H1 (cell line): Measurements from ENCODE around the gene S100A11. TPM values are rescaled to one million over a fixed set of nuclear protein-coding genes. Genes with fewer than 3 reads are reported as not detected.

Experiments
- CTCF ChIA-PET: fragments of 300-600 bp; sonication (Branson Sonifier 250); formaldehyde crosslinking; loops from one replicate; lab custom pipeline; 2021; ENCODE audit not compliant: partially characterized antibody; lab: Charles Lee
- POLR2A ChIA-PET: fragments of 300-600 bp; sonication (Branson Sonifier 250); formaldehyde crosslinking; loops from one replicate; lab custom pipeline; 2021; ENCODE audit warnings: inconsistent platforms; ENCODE audit not compliant: partially characterized antibody; lab: Charles Lee
- DNase-seq, 2 experiments: peaks; one replicate each; pipeline versions ENCODE4 v3.0.0 to v3.0.0-alpha.2; 2010 to 2022; ENCODE audit warnings: low spot score in 2 of 2, low read depth in 1 of 2, mixed read lengths in 1 of 2
- FAIRE-seq: peaks from 2 replicates; lab custom pipeline; 2011; peaks lifted over from hg19 to GRCh38; lab: Jason Lieb, UNC
- H2AFZ ChIP-seq: 2 replicates; pipeline ENCODE4 v1.8.1; 2012; ENCODE audit warnings: low read length, inconsistent platforms
- H2AK5ac ChIP-seq: 2 replicates; pipeline ENCODE4 v1.6.1; 2013; ENCODE audit warnings: low read depth, low read length
- H2BK120ac ChIP-seq: replicated peaks from 2 replicates; pipeline ENCODE3; 2013; ENCODE audit warnings: low read depth, low read length, inconsistent platforms
- H2BK12ac ChIP-seq: 2 replicates; pipeline ENCODE4 v1.6.1; 2013; ENCODE audit warnings: low read depth, low read length
- H2BK15ac ChIP-seq: 2 replicates; pipeline ENCODE4 v1.6.1; 2013; ENCODE audit warnings: low read length
- H2BK20ac ChIP-seq: 2 replicates; pipeline ENCODE4 v1.6.1; 2013; ENCODE audit warnings: low read length
- H2BK5ac ChIP-seq: 2 replicates; pipeline ENCODE4 v1.6.1; 2013; ENCODE audit warnings: low read depth, low read length
- H3K14ac ChIP-seq: 2 replicates; pipeline ENCODE4 v1.6.1; 2013; ENCODE audit warnings: inconsistent platforms; ENCODE audit not compliant: insufficient read length
- H3K18ac ChIP-seq: 2 replicates; pipeline ENCODE4 v1.6.1; 2013; ENCODE audit warnings: low read length; ENCODE audit errors: extremely low read depth
- H3K23ac ChIP-seq: 2 replicates; pipeline ENCODE4 v1.6.1; 2013; ENCODE audit warnings: inconsistent platforms; ENCODE audit not compliant: insufficient read length
- H3K23me2 ChIP-seq: 2 replicates; pipeline ENCODE4 v1.6.1; 2013; ENCODE audit warnings: low read depth, low read length
- H3K27ac ChIP-seq: 2 replicates; pipeline ENCODE4 v1.6.1; 2011; ENCODE audit warnings: low read depth, low read length, inconsistent platforms
- H3K27me3 ChIP-seq, 4 experiments: replicated peaks in 1 of 4; 1 replicate in 1 of 4; 2 replicates in 3 of 4; pipeline versions ENCODE4 v1.6.1 to v1.8.1; 2011 to 2013; ENCODE audit warnings: low read length in 3 of 4, mild to moderate bottlenecking in 3 of 4, inconsistent platforms in 2 of 4, mixed read lengths in 2 of 4, moderate library complexity in 1 of 4; ENCODE audit not compliant: control insufficient read depth in 3 of 4, insufficient read depth in 3 of 4; ENCODE audit errors: extremely low read depth in 1 of 4
- H3K36me3 ChIP-seq, 4 experiments: 2 replicates each; pipeline versions ENCODE4 v1.6.1 to v1.8.1; 2011 to 2013; ENCODE audit warnings: mild to moderate bottlenecking in 4 of 4, low read length in 3 of 4, moderate library complexity in 2 of 4, control low read depth in 1 of 4, inconsistent platforms in 1 of 4; ENCODE audit not compliant: insufficient read depth in 4 of 4, control insufficient read depth in 2 of 4
- H3K4ac ChIP-seq: replicated peaks from 2 replicates; pipeline ENCODE3; 2013; ENCODE audit warnings: low read length, low read depth, mixed read lengths, inconsistent platforms; ENCODE audit not compliant: insufficient read length
- H3K4me1 ChIP-seq, 4 experiments: replicated peaks in 1 of 4; 1 replicate in 1 of 4; 2 replicates in 3 of 4; pipeline versions ENCODE4 v1.6.1 to v1.8.1; 2011 to 2013; ENCODE audit warnings: low read length in 3 of 4, inconsistent platforms in 2 of 4, mixed read lengths in 1 of 4; ENCODE audit not compliant: insufficient read depth in 4 of 4, control insufficient read depth in 3 of 4
- H3K4me2 ChIP-seq, 2 experiments: 2 replicates each; pipeline versions ENCODE4 v1.6.1 to v1.8.1; 2011 to 2013; ENCODE audit warnings: low read depth in 2 of 2, low read length in 2 of 2, control low read depth in 1 of 2, inconsistent platforms in 1 of 2, mild to moderate bottlenecking in 1 of 2; ENCODE audit not compliant: insufficient read depth in 1 of 2
- H3K4me3 ChIP-seq, 4 experiments: fragments of 200-600, 300-600 bp in 1 of 4; sonication (generic), shearing (Covaris generic), sonication (Bioruptor Twin) in 1 of 4; 2 replicates each; pipeline versions ENCODE4 v1.5.1 to v1.8.1; 2011 to 2016; ENCODE audit warnings: low read length in 4 of 4, low read depth in 3 of 4, control low read depth in 2 of 4, inconsistent platforms in 2 of 4, mild to moderate bottlenecking in 2 of 4, mixed read lengths in 1 of 4, moderate library complexity in 1 of 4; ENCODE audit not compliant: insufficient read depth in 2 of 4; ENCODE audit errors: extremely low read depth in 1 of 4
- H3K56ac ChIP-seq: replicated peaks from 2 replicates; pipeline ENCODE3; 2013; ENCODE audit warnings: low read depth, mild to moderate bottlenecking, mixed read lengths, low read length, inconsistent platforms; ENCODE audit not compliant: insufficient read length
- H3K79me1 ChIP-seq: 2 replicates; pipeline ENCODE4 v1.6.1; 2013; ENCODE audit warnings: low read depth, low read length, control low read depth
- H3K79me2 ChIP-seq, 2 experiments: 2 replicates each; pipeline versions ENCODE4 v1.6.1 to v1.8.1; 2012 to 2013; ENCODE audit warnings: low read length in 2 of 2, mild to moderate bottlenecking in 2 of 2, inconsistent platforms in 1 of 2; ENCODE audit not compliant: insufficient read depth in 2 of 2, control insufficient read depth in 1 of 2
- H3K9ac ChIP-seq, 4 experiments: replicated peaks in 1 of 4; 1 replicate in 1 of 4; 2 replicates in 3 of 4; pipeline versions ENCODE4 v1.6.1 to v1.8.1; 2011 to 2013; ENCODE audit warnings: low read depth in 3 of 4, low read length in 3 of 4, control low read depth in 2 of 4, mild to moderate bottlenecking in 2 of 4, moderate library complexity in 2 of 4, inconsistent platforms in 1 of 4; ENCODE audit errors: extremely low read depth in 1 of 4
- H3K9me3 ChIP-seq, 2 experiments: 2 replicates each; pipeline versions ENCODE4 v1.6.1 to v1.8.1; 2012 to 2013; ENCODE audit warnings: mild to moderate bottlenecking in 2 of 2, moderate library complexity in 2 of 2, control low read depth in 1 of 2, inconsistent platforms in 1 of 2, low read depth in 1 of 2, low read length in 1 of 2, mixed read lengths in 1 of 2; ENCODE audit not compliant: insufficient read depth in 2 of 2
- H4K20me1 ChIP-seq, 2 experiments: replicated peaks in 1 of 2; 2 replicates each; pipeline versions ENCODE3 to v1.8.1; 2011 to 2013; ENCODE audit warnings: inconsistent platforms in 2 of 2, low read length in 2 of 2, mild to moderate bottlenecking in 1 of 2; ENCODE audit not compliant: insufficient read depth in 2 of 2, control insufficient read depth in 1 of 2
- H4K5ac ChIP-seq: 2 replicates; pipeline ENCODE4 v1.6.1; 2013; ENCODE audit warnings: low read length, low read depth, mixed read lengths, inconsistent platforms; ENCODE audit not compliant: insufficient read length
- H4K8ac ChIP-seq: 2 replicates; pipeline ENCODE4 v1.8.0; 2013; ENCODE audit warnings: mild to moderate bottlenecking, moderate library complexity, low read length, inconsistent platforms; ENCODE audit not compliant: insufficient read depth; ENCODE audit errors: extremely low read depth
- H4K91ac ChIP-seq: replicated peaks from 2 replicates; pipeline ENCODE3; 2013; ENCODE audit warnings: low read length, mixed read lengths, inconsistent platforms; ENCODE audit not compliant: insufficient read length
- ASH2L ChIP-seq: fragments of 200-600, 300-600 bp; sonication (generic); IDR thresholded peaks from one replicate; pipeline ENCODE4 v1.7.1; 2017; ENCODE audit warnings: low read length
- MAX ChIP-seq: IDR thresholded peaks from 2 replicates; pipeline ENCODE4 v1.6.1; 2012; ENCODE audit warnings: inconsistent platforms
- RAD21 ChIP-seq, 2 experiments: IDR thresholded peaks in 1 of 2; conservative IDR thresholded peaks in 1 of 2; 2 replicates each; pipeline ENCODE4 v1.6.1; 2011; ENCODE audit warnings: low read depth in 2 of 2, low read length in 2 of 2, improper control_type of control experiment in 1 of 2, inconsistent platforms in 1 of 2, mild to moderate bottlenecking in 1 of 2, moderate library complexity in 1 of 2
- SIRT6 ChIP-seq: IDR thresholded peaks from one replicate; pipeline ENCODE4 v1.7.1; 2012; ENCODE audit warnings: low read length, inconsistent platforms
- WGBS, 2 experiments: shearing (Covaris generic) in 1 of 2; methylation state at CpG; one replicate each; pipeline versions ENCODE4 v1.1.6 to v1.1.7; 2013 to 2015; ENCODE audit warnings: low lambda C conversion rate in 2 of 2, mixed read lengths in 2 of 2, inconsistent platforms in 1 of 2, low coverage in 1 of 2, missing lambda C conversion rate in 1 of 2; ENCODE audit not compliant: insufficient replicate concordance in 2 of 2, insufficient coverage in 1 of 2, insufficient read length in 1 of 2; ENCODE audit errors: extremely low coverage in 1 of 2, missing lambda C conversion rate in 1 of 2; 5-methylcytosine and 5-hydroxymethylcytosine counted together
- polyA plus RNA-seq, 7 experiments: library from polyadenylated mRNA; depleted of rRNA in 3 of 7; stranded (reverse) in 5 of 7; unstranded in 2 of 7; fragments of >200 nt in 5 of 7; fragments of 200-250 nt in 2 of 7; gene quantifications; 1 replicate in 5 of 7; 2 replicates in 1 of 7; 4 replicates in 1 of 7; pipeline versions ENCODE4 v1.2.1 to v1.2.3, GENCODE V29; 2011 to 2013; ENCODE audit warnings: missing spikeins in 2 of 7, mixed read lengths in 2 of 7
- total RNA-seq: library from RNA; stranded (reverse); fragmentation: NEBNext Ultra II Directional; extraction: Animal tissue kit (Norgen Biotek cat#: 25700); gene quantifications from 2 replicates; pipeline ENCODE4 v1.2.1, GENCODE V29; 2021

The S100A11 gene
- total and polyA plus RNA-seq, 2 of the 8 experiments (the other 6 are each of a cell fraction or from before 2014, with no cell fraction given), result 120 to 343 TPM

- Histone ChIP-seq H3K4ac (no peak overlapping the region), H3K23ac (no peak overlapping the region), H4K20me1 (no peaks in the 10 kb centered on the region), H3K18ac (no peak overlapping the region), H3K9me3 (peaks cover 4 to 27% of the 10 kb centered on the region in 2 experiments; a peak in 2 of 4 replicates), H4K5ac (no peak overlapping the region), H3K4me2 (no peak overlapping the region), H3K56ac (no peak overlapping the region), H2AFZ (no peak overlapping the region), H3K79me1 (no peaks in the 10 kb centered on the region), H2BK5ac (no peak overlapping the region), H3K27ac (no peak overlapping the region), H3K14ac (no peak overlapping the region), H4K91ac (no peak overlapping the region), H3K27me3 (no peaks in the 10 kb centered on the region), H3K9ac (no peak overlapping the region), H2BK20ac (no peak overlapping the region), H4K8ac (no peak overlapping the region), H2AK5ac (no peak overlapping the region), H2BK12ac (no peak overlapping the region), H2BK120ac (no peak overlapping the region), H3K79me2 (no peaks in the 10 kb centered on the region), H2BK15ac (no peak overlapping the region), H3K4me1 (no peaks in the 10 kb centered on the region), H3K4me3 (no peak overlapping the region), H3K36me3 (no peaks in the 10 kb centered on the region), H3K23me2 (no peaks in the 10 kb centered on the region)
- ChIA-PET POLR2A (no interaction called here), CTCF (no interaction called here)
- WGBS, 2 experiments, result 84% methylated on average over 3 of the region's 3 CpGs; no CpG with 5 or more reads in 1 of the 2 experiments
- no peak for FAIRE-seq
- no peak for TF ChIP-seq SIRT6
- no peak for TF ChIP-seq ASH2L
- TF ChIP-seq RAD21 (IDR thresholded peaks at IDR 0.05 in 1 of 2, conservative IDR thresholded peaks at IDR 0.05 in 1 of 2; ENCODE audit: low read depth in 2 of 2, low read length in 2 of 2), result no peak
- no peak for TF ChIP-seq MAX
- DNase-seq, result no peak
Measured at GRCh38 chr1:152071123-152071522, 34.3 kb upstream of the S100A11 start.
